ENCODE measurements around the gene FCRL4.
"Not testable (repeated sequence)": the region's sequence is repeated elsewhere in the genome, so short reads cannot be mapped to it uniquely, and the experiment has no call there.

FCRL4 gene

GRCh38 chr1:157566484-157567300 is 31.2 kb downstream of the FCRL4 start:
- H3K4me3 ChIP-seq (ENCODE audit: control insufficient read depth, low read depth, low read length) = no peak overlapping the region
- DNase-seq (ENCODE audit: low read depth) = no peak
- TF ChIP-seq CTCF (IDR thresholded peaks at IDR 0.05; ENCODE audit: control insufficient read depth, insufficient read depth, low read depth, low read length, missing control alignments) = no peak

GRCh38 chr1:157562515-157562914 is 35.4 kb downstream of the FCRL4 start:
- TF ChIP-seq CTCF (IDR thresholded peaks at IDR 0.05; ENCODE audit: control insufficient read depth, insufficient read depth, low read depth, low read length, missing control alignments) = no peak
- no peak overlapping the region for H3K4me3 ChIP-seq (ENCODE audit: control insufficient read depth, low read depth, low read length)
- DNase-seq (ENCODE audit: low read depth) = no peak

- TF ChIP-seq CTCF (IDR thresholded peaks at IDR 0.05; ENCODE audit: control insufficient read depth, insufficient read depth, low read depth, low read length, missing control alignments) = no peak
- H3K4me3 ChIP-seq (ENCODE audit: control insufficient read depth, low read depth, low read length) = no peak overlapping the region
- no peak for DNase-seq (ENCODE audit: low read depth)
Observed at GRCh38 chr1:157558119-157558518, 39.8 kb downstream of the FCRL4 start.

- TF ChIP-seq CTCF (IDR thresholded peaks at IDR 0.05; ENCODE audit: control insufficient read depth, insufficient read depth, low read depth, low read length, missing control alignments) = no peak
Observed at GRCh38 chr1:157551694-157552693, 45.9 kb downstream of the FCRL4 start, which contains the start of gene FCRL5. TSS of gene FCRL5 (minus strand) at chr1:157552515. CDS start at chr1:157552362, 153 bp downstream.

GRCh38 chr1:157548081-157548480 is 49.8 kb downstream of the FCRL4 start:
- not testable (repeated sequence) for H3K4me3 ChIP-seq (ENCODE audit: control insufficient read depth, low read depth, low read length); DNase-seq (ENCODE audit: low read depth)

More at GRCh38 chr1:157551694-157552693, 45.9 kb downstream of the FCRL4 start, which contains the start of gene FCRL5:
- H3K4me3 ChIP-seq (ENCODE audit: control insufficient read depth, low read depth, low read length) = no peak within 1 kb of the TSS
- no peak for DNase-seq (ENCODE audit: low read depth)

- TF ChIP-seq CTCF (IDR thresholded peaks at IDR 0.05; ENCODE audit: control insufficient read depth, insufficient read depth, low read depth, low read length, missing control alignments) = no peak
- no peak overlapping the region for H3K4me3 ChIP-seq (ENCODE audit: control insufficient read depth, low read depth, low read length)
- DNase-seq (ENCODE audit: low read depth) = no peak
Observed at GRCh38 chr1:157542676-157543075, 55.2 kb downstream of the FCRL4 start.
